ENCODE results near the gene RPL7A.

RPL7A gene

GRCh38 chr9:133342570-133342969 is 5.4 kb upstream of the RPL7A start:
- peak; percentile 27 for TF ChIP-seq CTCF (conservative IDR thresholded peaks at IDR 0.05; ENCODE audit: low read depth, low read length)
- no peak overlapping the region for H3K4me3 ChIP-seq (ENCODE audit: low read length)
- DNase-seq (ENCODE audit: low read depth): no peak

GRCh38 chr9:133344071-133344470 is 3.9 kb upstream of the RPL7A start:
- no peak for TF ChIP-seq CTCF (conservative IDR thresholded peaks at IDR 0.05; ENCODE audit: low read depth, low read length)
- DNase-seq (ENCODE audit: low read depth): no peak
- no peak overlapping the region for H3K4me3 ChIP-seq (ENCODE audit: low read length)

GRCh38 chr9:133344979-133345378 is 3.0 kb upstream of the RPL7A start:
- DNase-seq (ENCODE audit: low read depth): no peak
- no peak for TF ChIP-seq CTCF (conservative IDR thresholded peaks at IDR 0.05; ENCODE audit: low read depth, low read length)
- no peak overlapping the region for H3K4me3 ChIP-seq (ENCODE audit: low read length)

GRCh38 chr9:133345596-133345995 is 2.4 kb upstream of the RPL7A start:
- DNase-seq (ENCODE audit: low read depth): no peak
- no peak overlapping the region for H3K4me3 ChIP-seq (ENCODE audit: low read length)
- no peak for TF ChIP-seq CTCF (conservative IDR thresholded peaks at IDR 0.05; ENCODE audit: low read depth, low read length)

- no peak for TF ChIP-seq CTCF (conservative IDR thresholded peaks at IDR 0.05; ENCODE audit: low read depth, low read length)
- H3K4me3 ChIP-seq (ENCODE audit: low read length): peak overlapping the region; percentile 100
- no peak for DNase-seq (ENCODE audit: low read depth)
These were observed 1.8 kb upstream of the RPL7A start for GRCh38 chr9:133346021-133346785.

GRCh38 chr9:133347515-133347984 is 468 bp upstream of the RPL7A start:
- no peak for DNase-seq (ENCODE audit: low read depth)

More at GRCh38 chr9:133347515-133347984, 468 bp upstream of the RPL7A start:
- TF ChIP-seq CTCF (conservative IDR thresholded peaks at IDR 0.05; ENCODE audit: low read depth, low read length): no peak
- H3K4me3 ChIP-seq (ENCODE audit: low read length): peak overlapping the region; percentile 100

Data from retinal pigment epithelial cell (primary cell).